Stimulated activated naive CD4-positive, alpha-beta T cell treated with Interleukin-2 at 50 U/mL for 16 hours (primary cell): Measurements from ENCODE around the gene STK39.
"Not testable (repeated sequence)": the region's sequence is repeated elsewhere in the genome, so short reads cannot be mapped to it uniquely, and the experiment has no call there.

Experiments
- DNase-seq: peaks from one replicate; lab custom pipeline; 2025; lab: John Stamatoyannopoulos, UW

The STK39 gene

GRCh38 chr2:168044176-168044575, 203.2 kb downstream of the STK39 start:
- no peak for DNase-seq

DNA sequence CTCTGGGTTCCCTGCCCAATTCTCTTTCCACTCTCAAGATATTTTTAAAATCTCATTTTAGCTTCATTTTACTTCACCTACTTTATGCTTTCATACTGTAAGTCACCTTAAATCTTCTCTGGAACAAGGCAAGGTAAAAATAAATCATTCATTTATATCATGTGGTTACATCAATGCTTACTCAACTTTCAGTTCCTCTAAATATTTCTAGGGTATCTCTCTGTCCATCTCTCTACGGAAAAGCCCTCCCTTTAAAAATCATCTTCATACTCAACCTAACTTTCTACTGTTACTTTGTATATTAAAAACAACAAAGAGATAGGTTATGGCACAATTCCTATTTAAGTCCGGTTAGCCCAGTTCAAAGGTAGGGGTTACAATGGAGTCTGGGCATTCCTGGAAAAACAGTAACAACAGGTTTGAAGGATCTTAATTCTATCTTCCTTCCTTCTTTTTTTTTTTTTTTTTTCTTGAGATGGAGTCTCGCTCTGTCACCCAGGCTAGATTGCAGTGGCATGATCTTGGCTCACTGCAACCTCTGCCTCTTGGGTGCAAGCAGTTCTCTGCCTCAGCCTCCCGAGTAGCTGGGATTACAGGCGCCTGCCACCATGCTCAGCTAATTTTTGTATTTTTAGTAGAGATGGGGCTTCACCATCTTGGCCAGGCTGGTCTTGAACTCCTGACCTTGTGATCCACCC, 205.1 kb downstream of the STK39 start:
- not testable (repeated sequence) for DNase-seq

DNA sequence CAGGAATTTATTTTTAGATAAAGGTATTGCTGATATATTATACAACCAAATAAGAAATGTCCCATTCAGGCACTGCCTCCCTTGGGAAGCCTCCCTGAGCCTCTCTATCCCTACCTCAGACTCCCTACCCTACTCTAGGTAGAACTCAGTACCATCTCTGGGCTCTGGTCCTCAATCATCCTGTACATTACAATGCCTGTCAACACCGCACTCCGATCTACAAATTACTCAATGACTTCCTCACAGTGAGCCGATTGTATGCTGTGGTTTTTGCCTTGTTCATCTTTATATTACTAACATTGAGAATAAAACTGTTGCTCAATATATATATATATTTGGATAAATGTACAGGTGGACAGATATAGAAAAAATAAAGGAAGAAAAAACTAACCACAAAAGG, 207.5 kb downstream of the STK39 start:
- DNase-seq, result no peak

DNA sequence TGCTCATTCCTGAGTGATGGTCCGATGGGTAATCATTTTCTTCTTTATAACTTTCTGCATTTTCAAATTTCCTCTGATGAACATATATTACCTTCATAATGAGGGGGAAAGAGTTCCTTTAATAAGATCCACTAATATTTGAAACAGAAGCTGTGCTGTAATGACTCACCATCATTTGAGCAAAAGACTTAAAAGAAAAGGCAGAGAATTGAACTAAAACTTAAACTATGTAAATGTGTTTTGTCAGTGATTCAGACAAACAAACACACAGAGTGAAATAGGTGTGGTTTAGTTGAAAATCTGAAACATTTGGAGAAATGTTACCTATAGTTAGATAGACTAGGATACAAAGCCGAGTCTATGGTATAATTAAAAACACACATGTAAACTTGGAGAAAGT, 209.6 kb downstream of the STK39 start:
- no peak for DNase-seq

DNA sequence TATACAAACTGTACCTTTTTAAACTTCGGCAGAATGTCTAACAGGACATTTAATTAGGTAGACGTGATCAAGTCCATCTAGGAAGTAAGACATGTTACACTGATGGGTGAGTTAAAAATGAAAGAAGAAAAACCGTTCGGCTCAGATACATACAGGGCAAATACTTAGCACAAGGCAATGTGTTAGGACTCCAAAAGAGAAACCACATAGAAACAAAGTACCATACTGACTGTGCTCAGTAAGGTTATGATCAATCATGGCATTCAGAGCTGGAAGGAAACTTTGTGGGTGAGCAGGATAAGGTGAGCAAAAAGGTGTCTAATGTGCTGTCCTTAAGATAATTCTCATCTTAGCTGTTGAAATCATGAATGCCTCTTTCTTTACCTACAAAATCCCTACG, 211.9 kb downstream of the STK39 start:
- no peak for DNase-seq

DNA sequence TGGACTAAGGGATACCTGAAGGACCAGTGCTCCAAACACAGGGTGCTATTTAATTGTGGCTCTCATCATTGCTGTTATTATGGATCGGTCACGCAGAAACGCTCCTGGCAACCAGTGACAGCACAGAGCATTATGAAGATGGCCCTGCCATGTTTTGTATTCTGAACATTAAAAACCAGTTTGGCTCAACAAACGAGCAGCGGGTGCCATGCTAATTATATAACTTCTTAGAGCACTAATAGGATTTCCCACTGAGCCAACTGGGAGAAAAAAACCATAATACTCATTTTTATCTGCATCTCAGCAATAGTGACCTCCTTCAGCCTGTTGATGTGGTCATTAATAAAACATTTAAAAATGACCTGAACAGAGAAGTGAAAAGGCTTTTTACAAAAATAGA, 212.8 kb downstream of the STK39 start:
- DNase-seq, result no peak

- no peak for DNase-seq
Observed at GRCh38 chr2:168033966-168034365, 213.4 kb downstream of the STK39 start.

DNA sequence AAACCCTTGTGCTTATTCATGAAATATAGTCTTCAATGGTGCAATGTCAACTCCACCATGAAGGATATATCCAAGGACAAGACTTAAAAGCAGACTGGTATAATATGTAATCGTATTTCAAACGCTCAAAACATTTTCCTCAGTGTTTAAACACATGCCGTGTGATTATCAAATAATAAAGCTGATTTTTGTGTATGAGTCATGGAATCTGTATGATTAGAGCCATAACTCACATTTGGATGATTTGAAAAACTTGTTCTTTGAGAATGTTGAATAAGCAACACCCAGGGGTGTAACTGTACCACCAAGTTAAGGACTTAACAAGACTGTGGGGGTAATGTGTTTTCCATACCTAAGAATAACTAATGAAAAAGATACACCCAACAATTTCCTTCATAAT, 215.3 kb downstream of the STK39 start:
- DNase-seq, result no peak

- no peak for DNase-seq
Observed at GRCh38 chr2:168030862-168031624, 216.4 kb downstream of the STK39 start.

GRCh38 chr2:168029071-168029470, 218.3 kb downstream of the STK39 start:
- DNase-seq, result no peak

- DNase-seq, result no peak
Observed at GRCh38 chr2:168028362-168028761, 219.0 kb downstream of the STK39 start.

- no peak for DNase-seq
Observed at GRCh38 chr2:168025487-168026202, 221.8 kb downstream of the STK39 start.

- no peak for DNase-seq
Observed at GRCh38 chr2:168024459-168024858, 222.9 kb downstream of the STK39 start.

GRCh38 chr2:168021800-168022587, 225.4 kb downstream of the STK39 start:
- no peak for DNase-seq

GRCh38 chr2:168015274-168015953, 232.0 kb downstream of the STK39 start:
- no peak for DNase-seq

DNA sequence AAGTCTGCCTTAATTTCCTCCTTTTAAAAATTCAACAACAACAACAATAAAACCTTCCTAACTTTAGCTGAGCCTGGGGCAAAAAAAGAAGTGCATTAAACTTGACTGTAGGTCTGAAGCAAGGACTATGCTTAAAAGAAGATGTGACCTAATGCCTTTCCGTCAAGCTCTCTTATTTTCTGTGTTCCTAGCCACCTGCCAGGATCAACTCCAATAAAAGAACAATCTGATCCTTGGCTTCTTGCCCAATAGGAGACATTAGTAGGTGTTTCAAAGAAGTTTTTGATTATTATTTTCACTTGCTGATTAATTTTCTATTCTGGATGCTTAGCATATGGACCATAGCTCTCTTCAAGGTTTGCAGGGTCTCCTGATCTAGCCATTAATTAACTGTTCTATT, 237.5 kb downstream of the STK39 start:
- DNase-seq, result no peak

DNA sequence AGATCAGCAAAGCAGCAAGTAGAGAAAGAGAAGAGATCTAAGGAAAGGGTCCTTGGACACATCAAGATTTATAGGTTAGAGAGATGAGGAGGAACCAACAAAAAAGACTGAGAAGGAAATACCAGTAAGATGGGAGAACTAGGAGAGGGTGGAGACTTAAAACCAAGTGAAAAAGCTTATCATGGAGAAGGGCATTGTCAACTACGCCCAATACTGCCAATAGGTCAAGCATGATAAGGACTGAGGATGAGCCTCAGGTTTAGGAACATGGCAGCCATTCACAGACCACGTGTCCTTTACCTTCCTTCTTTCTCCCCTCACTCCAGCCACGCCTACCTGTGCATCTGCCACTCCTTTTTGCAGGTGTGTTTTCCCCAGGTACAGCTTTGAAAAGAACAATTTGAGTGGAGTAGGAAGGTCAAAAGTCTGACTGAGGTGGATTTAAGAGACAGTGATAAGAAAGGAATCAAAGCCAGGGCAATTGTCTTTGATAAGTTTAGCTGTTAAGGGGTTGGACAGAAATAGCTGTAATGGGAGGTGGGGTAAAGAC, 238.7 kb downstream of the STK39 start:
- DNase-seq, result no peak

DNA sequence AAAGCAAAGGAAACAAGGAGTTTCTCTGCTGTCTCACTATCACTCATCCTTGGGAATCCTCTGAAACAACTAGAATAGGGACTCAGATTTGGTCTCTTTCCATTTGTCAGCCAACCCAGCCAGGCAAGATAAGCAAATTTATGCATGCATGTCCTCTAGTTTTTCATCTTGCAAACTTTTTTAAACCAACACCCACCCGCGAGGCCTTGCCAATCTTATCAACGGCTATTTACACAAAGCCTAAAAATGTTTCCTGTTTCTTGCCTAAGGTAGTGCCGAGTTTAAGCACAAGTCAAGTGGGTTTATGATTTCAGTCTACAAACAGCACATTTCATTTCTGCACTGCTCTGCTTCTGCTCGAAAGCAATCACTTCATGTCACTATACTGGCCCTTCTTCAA, 240.9 kb downstream of the STK39 start:
- DNase-seq, result no peak

- DNase-seq, result no peak
Observed at GRCh38 chr2:168005586-168005985, 241.8 kb downstream of the STK39 start.

DNA sequence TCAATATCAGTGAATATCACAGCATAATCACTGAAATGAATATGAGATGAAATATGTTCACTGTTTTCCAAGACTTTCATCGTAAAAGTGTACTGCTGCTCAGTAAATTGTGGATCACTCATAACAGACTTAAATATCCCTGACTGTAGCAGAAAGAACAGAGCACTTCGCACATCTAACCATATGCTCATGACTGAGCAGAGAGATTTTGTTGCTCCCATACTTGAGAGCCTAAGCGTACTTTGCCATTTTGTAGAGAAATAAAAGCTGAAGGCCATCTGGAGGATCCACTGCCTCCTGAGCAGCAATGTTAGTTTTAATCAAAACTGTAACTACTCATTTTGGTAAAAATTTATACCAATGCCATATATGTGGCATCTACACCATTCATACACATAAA, 243.5 kb downstream of the STK39 start:
- DNase-seq, result no peak

DNA sequence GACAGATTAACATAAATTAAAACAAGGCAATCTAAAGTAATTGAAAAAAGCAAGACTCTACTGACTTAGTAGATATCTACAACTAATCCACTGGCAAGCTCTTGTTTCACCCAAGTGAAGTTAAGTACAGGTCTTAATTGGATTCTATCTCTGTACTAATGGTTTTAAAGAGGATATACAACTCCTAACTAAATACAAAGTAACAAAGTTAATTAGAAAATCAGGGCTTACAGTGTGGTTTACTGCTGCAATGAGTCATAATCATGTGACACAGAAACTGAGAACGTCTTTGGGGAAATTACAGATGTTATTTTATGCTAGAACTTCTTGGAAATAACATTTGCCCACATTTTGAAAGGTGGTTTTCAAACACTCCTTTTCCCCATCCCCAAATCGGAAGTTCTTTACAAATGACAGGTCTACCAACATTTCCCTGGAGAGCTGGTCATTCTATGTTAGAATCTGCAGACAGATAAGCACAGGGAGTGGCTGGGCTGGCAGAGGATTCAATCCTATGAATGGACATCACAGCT, 245.3 kb downstream of the STK39 start:
- no peak for DNase-seq
